HG03521 (cell line): Measurements from ENCODE around the gene EXOC6B.
"Not testable (repeated sequence)": the region's sequence is repeated elsewhere in the genome, so short reads cannot be mapped to it uniquely, and the experiment has no call there.

ENCODE experiments used
- ATAC-seq: cut with Tn5 transposase; IDR thresholded peaks from one replicate; pipeline ENCODE4 v1.9.1; 2021; ENCODE audit warnings: mild to moderate bottlenecking, moderate library complexity; ENCODE audit not compliant: unreplicated experiment

The EXOC6B gene

DNA sequence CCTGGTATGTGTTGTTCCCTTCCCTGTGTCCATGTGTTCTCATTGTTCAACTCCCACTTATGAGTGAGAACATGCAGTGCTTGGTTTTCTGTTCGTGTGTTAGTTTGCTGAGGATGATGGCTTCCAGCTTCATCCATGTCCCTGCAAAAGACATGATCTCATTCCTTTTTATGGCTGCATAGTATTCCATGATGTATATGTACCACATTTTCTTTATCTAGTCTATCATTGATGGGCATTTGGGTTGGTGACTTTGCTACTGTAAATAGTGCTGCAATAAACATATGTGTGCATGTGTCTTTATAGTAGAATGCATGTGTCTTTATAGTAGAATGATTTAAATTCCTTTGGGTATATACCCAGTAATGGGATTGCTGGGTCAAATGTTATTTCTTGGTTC lies 341.2 kb downstream of the EXOC6B start:
- not testable (repeated sequence) for ATAC-seq

DNA sequence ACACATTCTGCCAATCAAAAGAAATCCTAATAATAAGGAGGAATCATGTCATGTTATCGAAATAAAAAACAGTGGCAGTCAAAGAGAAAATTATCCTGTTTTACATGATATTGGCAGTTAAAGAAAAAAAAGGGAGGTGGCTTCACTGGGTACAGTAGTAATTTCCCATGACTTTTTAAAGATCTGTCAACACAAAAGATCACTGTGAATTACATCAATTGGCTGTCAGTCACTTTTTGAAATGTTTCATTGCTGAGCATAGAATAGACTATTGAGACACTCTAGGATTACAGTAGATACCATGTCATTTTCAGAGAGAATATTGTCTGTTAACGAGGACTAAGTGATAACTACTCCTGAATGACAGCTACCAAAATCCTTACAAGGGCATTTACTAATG lies 342.5 kb downstream of the EXOC6B start:
- no peak for ATAC-seq

DNA sequence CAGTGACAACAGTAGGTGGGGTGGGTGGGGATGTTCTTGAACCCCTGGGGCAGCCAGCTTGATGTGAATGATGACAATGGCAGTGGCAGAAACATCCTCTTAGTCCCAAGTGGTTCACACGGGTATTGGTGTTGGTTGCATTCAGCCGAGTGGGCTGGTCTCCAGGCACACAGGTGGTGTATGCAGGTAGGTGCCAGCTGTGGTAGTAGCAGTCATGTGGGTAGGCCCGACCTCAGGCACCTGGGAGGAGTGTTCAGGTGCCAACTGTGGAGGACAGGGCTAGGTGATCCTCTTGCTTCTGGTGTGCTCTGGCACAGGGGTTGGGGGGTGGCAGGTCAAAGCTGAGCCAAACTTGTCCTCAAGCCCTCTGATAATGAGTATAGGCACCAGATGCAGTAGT lies 350.6 kb downstream of the EXOC6B start:
- ATAC-seq: no peak

DNA sequence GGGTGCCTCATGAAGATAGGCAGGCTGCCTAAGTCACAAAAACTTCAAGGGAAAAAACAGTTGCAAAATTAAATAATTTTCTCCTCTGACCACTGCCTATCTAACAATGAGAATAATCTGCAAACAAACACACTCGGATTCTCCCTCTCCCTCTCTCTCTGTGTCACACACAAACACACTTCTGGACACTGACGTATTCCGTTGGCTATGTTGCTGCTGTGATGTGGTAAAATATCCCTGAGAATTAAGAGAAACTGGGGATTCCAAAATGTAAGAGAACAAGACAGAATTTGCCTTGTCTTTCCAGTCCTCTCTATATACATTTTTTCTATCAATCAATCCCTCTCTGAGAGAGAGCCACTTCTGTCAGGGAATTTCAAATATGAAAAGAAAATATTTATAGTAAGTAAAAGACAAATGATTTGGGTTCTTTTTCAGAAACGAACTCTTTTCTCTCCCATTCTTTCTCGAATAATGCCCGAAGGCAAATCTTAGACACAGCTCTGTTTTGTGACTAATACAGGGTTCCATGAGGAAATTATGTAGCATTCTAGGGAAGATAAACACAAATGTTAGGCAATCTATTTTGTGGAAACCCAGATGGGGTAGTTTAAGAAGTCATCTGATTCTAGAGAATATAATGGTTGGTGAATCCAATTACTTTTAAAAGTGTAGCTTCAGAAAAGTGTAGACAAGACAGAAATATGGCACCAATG lies 367.9 kb downstream of the EXOC6B start:
- ATAC-seq: no peak

DNA sequence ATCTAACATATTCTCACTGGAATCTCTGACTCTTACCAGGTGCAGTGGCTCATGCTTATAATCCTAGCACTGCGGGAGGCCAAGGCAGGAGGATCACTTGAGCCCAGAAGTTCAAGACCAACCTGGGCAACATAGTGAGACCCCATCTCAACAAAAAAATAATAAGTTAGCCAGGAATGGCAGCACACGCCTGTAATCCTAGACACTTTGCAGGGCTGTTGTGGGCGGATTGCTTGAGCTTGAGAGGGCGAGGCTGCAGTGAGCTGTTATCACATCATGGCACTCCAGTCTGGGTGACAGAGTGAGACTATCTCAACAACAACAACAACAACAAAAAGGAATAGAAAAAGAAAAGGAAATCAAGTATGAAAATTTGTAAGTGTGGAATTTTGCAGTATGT lies 371.6 kb downstream of the EXOC6B start:
- no peak for ATAC-seq

DNA sequence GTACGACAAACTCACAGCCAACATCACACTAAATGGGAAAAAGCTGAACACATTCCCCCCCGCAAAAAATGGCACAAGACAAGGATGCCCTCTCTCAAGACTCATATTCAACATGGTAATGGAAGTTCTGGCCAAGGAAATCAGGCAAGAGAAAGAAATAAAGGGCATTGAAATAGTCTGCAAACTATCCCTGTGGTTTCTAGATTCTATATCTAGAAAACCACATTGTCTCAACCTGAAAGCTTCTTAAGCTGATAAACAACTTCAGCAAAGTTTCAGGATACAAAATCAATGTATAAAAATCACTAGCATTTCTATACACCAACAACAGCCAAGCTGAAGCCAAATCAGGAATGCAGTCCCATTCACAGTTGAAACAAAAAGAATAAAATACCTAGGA lies 383.6 kb downstream of the EXOC6B start:
- ATAC-seq: no peak

DNA sequence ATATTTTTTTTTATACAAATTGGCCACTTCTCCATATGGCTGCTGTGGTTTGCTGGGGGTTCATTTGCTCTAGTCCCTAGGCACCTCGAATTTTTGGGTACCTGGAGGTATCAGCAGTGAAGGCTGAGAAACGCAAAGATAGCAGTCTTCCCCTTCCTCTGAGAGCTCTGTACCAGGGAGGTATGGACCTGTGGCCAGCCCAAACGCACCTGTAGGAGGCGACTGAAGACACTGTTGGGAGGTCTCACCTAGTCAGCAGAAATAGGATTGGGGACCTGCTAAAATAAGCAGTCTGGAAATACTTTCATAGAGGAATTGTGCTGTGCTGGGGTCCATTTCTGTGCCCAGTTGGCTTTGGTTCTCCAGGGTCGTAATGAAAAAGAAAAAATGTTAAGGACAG lies 385.9 kb downstream of the EXOC6B start:
- no peak for ATAC-seq

DNA sequence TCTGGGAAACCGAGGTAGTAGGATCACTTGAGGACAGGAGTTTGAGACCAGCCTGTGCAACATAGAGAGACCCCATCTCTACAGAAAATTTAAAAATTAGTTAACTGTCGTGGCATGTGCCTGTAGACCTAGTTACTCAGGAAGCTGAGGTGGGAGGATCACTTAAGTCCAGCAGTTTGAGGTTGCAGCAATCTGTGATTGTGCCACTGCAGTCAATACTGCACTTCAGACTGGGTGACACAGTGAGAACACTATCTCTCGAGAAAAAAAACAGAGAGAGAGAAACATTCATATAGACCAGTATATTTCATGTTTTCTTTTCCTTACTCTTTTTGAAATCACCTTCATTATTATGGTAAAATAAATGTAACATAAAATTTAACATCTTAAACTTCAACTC lies 387.5 kb downstream of the EXOC6B start:
- ATAC-seq: no peak

DNA sequence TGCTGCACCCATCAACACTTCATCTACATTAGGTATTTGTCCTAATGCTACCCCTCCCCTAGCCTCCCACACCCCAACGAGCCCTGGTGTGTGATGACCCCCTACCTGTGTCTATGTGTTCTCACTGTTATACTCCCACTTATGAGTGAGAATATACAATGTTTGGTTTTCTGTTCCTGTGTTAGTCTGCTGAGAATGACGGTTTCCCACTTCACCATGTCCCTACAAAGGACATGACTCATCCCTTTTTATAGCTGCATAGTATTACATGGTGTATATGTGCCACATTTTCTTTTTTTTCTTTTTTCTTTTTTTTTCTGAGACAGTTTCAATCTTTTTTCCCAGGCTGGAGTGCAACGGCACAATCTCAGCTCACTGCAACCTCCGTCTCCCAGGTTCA lies 394.1 kb downstream of the EXOC6B start:
- ATAC-seq: no peak

DNA sequence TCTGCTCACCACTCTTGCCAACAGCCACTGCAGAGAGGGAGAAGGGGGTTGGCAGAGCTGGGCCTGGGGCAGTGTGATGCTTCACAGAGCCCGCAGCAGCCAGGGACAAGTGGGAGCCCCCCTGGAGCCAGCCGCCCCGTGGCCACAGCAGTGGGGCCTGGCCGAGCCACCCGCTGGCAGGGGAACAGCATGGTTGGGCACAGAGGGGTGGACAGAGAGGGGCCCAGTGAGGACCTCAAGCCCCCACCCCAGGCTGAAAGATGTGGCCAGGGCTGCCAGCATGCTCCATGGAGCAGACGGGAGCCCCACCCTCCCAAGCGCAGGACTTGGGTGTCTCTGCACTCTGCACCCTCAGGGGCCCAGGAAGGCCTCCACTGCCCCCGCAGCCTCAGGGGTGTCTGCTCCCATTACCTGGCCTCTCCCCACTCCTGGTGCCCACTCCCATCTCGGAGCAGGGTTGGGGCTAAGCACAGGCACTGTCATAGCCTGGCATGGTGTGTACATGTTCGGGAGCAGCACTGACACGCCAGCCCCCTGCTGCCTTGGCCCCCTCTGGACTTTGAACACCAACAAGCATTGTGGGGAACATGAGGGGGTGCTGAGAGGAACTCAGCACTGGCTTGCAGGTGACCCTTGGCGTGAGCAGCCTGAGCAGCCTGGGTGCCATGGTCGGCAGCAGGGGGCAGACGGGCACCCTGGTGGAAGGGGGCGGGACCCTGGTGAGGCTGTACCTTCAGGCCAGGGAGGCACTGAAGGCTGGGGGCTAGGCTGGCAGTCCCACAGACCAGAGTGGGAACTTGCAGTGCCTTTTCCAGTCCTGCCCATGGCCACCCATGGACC lies 398.6 kb downstream of the EXOC6B start:
- no peak for ATAC-seq

DNA sequence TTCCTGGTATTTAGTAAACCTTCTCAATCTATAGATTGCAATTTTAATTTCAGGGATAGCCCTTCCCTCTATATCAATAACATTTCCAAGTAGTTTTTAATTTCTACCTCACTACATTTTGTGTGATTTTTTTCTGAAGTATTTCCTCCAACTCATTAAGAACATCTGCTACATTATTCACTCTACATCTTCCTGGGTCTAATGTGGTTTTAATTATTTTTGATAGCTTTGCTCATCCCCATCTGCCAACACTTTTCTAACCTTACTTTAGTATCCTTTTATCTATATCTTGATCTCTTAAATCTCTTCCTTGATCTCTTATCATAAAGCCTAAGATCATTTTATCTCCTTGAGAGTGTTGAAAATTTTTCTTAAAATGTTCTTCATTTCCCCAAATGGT lies 399.8 kb downstream of the EXOC6B start:
- no peak for ATAC-seq

DNA sequence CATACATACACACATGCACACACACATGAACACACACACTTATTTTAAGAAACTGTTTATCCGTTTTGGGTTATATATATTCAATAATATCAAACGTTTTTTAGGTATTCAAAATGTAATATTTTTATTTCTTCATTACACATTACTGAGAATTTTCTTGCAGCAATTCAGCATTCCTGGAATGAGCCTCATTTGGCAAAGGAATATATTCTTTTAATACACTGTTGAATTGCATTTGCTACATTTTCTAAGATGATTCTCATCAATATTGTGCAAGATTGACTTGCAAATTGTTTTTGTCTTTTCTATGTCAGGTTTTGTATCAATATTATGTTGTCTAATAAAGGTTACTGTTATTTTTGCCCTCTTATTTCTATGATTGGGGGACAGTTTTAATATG lies 402.1 kb downstream of the EXOC6B start:
- no peak for ATAC-seq

DNA sequence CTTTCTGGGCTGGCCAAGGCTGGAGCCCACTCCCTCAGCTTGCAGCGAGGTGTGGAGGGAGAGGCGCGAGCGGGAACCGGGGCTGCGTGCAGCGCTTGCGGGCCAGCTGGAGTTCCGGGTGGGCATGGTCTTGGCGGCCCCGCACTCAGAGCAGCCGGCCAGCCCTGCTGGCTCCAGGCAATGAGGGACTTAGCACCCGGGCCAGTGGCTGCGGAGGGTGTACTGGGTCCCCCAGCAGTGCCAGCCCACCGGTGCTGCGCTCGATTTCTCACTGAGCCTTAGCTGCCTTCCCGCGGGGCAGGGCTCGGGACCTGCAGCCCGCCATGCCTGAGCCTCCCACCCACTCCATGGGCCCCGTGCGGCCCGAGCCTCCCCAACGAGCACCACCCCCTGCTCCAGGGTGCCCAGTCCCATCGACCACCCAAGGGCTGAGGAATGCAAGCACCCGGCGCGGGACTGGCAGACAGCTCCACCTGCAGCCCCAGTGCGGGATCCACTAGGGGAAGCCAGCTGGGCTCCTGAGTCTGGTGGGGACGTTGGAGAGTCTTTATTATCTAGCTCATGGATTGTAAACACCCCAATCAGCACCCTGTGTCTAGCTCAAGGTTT lies 404.0 kb downstream of the EXOC6B start:
- ATAC-seq: not testable (repeated sequence)

DNA sequence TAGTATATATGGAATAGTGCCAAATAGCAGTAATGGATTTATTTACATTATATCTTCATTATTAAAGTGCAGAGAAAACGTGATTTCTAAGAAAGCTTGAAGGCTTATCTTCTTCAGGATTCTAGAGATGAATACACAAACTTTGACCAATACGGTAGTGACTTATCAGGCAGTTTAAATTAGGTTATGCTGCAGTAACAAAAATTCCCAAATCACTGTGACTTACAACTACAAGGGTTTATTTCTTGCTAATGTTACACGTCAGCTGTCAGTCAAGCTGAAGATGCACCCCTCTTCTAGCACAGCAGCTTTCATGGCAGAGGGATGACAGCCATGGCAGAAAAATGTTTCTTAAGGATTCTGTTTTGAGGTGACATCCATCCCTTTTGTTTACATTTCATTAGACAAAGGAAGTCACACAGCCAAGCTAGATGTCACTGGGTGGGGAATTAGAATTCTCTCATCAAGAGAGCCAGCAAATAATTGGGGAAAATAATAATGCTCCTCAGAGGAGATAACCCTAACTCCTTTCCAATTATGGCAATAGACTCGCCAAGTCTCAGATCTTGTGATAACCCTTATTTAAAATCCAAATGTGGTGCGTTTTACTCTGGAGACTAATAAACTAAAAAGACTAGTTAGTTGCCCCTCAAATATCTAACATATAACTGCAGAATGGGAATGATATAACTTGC lies 409.9 kb downstream of the EXOC6B start:
- no peak for ATAC-seq

DNA sequence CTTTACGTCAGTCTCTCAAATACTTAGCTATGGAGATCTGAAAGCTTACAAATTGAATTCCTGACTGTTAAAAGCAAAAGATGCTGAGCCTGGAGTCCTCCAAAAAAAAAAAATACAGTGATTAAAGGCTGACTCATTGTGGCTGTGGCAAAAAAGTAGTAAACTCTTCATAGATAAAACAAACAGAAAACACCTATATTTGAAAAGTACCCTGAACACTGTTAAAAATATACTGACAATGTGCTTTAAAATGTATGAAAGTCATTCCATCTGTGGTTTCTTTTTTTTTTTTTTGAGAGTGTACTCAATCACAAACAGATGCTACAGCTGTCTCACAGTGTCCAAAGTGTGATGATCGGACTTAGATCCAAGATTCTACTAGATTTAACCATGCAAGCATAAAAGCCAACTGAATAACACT lies 410.6 kb downstream of the EXOC6B start:
- no peak for ATAC-seq

DNA sequence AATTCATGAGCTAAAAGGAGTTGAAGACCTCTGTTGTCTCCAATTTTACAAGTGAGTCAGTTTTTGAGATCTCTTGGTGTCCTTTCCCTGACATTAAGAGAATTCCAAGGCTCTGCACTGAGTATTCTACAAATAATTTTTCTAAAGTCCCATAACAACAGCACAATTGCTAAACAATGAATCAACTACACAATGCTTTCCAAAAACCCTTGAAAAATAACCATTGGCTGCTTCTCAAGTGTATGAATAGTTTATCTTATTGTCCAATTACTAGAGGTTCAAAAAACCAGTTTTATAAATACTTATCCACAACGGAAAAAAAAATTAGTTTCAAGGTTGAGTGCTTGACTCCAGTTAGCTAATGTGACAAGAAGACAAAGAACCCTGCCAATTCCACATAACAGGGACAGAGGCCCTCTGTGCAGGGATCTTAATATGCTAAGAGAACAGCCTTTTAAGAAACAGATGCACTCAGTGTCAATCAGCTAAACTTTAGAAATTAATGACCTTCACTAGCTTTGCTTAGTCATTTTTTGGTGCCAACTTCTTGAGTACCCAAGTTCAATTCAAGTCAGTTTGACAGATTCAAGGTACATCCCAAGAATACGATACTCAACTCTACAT lies 411.6 kb downstream of the EXOC6B start:
- ATAC-seq: no peak

DNA sequence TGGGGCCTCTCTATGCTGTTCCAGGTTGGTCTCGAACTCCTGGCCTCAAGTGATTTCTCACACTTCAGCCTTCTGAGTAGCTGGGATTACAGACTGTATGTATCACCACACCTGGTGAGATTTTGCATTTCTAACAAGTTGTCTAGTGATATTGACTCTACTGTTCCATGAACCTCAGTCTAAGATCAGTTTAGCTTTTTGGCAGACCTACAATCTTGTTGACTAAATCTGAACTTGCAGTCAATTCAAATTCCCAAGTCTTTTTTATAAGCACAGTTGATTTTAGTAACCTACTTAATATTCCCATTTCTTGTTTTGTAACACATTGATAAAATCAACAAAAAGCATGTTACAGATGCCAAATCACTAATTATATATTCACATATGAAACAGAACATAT lies 412.1 kb downstream of the EXOC6B start:
- no peak for ATAC-seq

DNA sequence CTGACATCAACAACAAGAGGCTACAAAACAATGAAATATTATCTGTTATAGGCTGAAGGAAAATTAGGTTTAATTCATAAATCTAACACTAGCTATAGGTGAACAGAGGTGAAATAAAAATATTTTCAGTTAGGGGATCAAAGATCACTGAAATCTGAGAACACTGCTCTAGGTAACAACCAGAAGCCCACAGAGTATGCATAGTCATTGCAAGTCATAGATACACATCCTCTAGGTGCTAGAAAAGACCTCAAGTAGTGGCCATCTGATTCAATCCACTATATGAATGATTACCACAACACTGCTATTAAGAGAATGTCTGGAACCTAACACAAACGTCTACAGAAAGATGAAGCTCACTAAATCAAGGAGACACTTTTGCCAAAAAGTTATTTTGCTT lies 413.6 kb downstream of the EXOC6B start:
- ATAC-seq: no peak

DNA sequence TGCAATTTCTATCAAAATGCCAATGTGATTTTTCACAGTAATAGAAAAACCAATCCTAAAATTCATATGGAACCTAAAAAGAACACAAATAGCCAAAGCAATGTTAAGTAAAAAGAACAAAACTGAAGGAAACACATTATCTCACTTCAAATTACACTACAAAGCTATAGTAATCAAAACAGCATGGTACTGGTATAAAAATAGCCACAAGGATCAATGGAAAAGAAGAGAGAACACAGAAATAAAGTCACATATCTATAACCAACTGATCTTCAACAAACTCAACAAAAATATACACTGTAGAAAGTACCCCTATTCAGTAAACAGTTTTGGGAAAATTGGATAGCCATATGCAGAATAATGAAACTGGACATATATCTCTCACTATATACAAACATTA lies 426.0 kb downstream of the EXOC6B start:
- no peak for ATAC-seq

DNA sequence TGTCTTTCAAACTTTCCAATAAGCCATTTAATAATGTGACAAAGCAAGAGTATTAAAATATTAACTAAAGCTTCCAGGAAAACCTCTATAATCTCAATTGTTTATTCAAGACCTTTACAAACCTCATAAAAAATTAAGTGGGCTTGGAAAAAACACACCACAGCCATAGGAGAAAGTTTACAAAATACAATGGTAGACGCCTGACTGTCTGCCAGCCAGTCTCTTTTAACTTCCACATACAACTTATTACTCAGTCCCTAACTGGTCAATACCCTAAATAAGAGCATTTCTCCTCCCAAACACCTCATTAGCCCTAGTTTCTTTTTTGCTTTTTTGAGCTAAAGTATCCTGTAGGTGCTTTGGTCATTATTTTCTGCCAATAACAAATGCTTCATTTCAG lies 430.7 kb downstream of the EXOC6B start:
- ATAC-seq: no peak

DNA sequence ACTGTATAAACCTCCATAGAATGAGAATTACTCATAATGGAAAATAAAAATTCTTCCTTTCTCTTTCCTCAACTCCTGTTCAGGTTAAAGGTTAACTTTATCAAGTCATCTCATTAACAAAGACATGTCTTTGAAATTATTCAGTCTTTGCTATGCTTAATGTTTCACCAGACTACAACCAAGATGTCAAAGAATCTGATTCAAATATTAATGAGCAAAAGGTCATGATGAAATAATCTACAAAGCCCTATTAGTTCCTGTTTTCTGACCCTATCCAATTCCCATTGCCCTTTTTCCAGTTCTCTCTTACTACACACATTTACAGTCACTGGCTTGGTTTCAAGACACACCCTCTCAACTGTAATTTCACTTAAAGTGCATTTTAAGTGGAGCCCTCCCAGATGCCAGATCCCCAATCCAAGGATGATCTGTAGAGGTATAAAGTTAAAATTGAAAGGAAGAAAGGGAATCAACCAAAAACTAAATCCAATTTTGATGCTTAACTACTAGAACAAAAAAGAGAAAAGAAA lies 431.2 kb downstream of the EXOC6B start:
- no peak for ATAC-seq
